GM21528 (cell line): ENCODE results near the gene GPC5.

Experiments
- ATAC-seq: cut with Tn5 transposase; IDR thresholded peaks from one replicate; pipeline ENCODE4 v1.9.1; 2021; ENCODE audit warnings: mild to moderate bottlenecking, moderate library complexity; ENCODE audit not compliant: unreplicated experiment, low FRiP score

The GPC5 gene

DNA sequence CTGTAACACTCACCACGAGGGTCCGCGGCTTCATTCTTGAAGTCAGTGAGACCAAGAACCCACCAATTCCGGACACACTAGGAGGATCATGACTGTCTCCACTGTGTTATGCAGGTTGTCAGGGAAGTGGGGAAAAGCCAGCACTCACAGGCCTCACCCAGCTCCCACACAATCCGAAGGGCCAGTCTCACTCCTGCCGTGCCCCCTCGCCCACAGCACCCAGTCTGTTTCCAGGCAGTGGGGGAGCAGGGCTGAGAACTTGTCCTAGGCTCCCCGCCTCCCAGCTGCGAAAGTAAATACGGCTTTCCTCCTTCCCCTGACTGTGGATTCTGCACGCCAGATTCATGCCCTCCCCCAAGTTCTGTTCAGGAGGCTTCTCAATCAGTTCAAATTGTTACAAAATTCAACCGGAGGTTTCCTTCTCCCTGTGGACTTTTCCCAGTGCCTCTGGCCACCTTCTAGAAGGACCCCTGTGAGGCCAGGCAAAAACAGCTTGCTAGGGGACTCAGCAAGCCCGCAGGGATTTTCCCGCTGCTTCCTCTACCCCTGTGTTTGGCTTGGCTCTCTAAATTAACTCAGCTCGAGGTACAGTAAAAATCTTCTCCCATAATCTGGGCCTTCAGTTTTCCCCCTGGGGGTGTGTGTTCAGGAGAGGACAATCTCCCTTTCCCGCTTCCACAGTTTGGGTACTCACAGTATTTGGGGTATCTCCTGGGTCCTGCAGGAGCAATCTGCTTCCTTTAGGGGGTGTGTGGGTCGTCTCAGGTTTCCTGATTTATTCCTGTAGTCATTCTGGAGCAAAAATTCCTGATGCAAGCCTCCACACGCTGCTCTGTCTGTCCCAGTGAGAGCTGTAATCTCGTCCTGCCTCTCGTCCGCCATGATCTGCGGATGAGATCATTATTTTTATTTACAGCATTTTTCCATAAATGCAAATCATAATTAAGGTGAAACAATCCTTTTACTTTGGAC lies 899.8 kb downstream of the GPC5 start:
- no peak for ATAC-seq

DNA sequence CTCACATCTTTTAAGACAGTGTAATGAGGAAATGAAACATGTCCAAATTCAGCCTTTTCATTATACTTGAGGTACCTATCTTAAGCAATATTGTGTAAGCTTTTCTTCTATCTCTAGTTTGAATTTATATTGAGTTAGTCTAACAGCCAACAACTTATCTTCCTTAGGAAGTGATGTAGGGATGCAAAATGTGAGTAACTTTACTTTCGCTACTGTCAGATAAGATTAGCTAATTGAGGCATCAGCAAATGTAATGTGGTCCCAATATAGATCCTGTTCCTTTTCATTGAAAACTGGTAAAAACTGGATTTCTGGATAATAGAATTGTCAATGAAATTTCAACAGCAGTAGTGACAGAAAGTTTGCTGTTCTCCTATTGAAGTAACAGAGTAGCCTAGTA lies 902.2 kb downstream of the GPC5 start:
- ATAC-seq = no peak

DNA sequence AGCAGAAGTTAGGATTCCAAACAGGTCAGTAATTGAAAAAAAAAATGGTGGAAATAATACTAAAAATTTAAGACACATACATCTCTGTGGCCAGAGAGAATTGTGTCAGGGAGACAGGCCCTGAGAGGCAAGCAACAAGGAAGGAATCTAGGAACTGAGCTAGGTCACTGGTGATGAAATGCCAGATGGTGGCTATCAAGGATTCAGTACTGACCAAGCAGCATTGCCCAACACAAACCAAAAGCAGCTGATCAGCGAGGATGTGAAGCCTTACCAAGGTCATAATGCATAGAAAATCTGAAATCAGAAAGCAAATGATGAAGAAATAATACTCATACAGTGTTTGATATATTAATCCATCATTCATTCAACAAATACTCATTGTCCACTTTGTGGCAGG lies 905.0 kb downstream of the GPC5 start:
- ATAC-seq = no peak

DNA sequence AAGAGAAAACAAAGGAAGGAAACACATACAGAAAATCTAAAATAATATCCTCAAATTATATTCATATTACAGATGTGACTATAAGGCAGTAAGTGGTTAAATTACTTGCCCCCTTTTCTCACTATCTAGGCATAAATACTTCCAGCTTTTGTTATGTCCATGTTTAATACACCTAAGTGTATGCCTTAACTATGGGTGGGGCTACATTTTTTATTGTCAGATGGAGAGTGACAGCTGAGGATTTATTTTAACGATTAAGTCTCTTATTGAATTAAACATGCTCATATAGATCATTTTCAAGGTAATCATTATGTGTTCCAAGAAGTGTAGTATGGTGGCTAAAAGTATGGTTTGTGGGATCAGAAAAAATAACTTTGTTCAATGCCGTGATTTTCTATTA lies 909.3 kb downstream of the GPC5 start:
- no peak for ATAC-seq

DNA sequence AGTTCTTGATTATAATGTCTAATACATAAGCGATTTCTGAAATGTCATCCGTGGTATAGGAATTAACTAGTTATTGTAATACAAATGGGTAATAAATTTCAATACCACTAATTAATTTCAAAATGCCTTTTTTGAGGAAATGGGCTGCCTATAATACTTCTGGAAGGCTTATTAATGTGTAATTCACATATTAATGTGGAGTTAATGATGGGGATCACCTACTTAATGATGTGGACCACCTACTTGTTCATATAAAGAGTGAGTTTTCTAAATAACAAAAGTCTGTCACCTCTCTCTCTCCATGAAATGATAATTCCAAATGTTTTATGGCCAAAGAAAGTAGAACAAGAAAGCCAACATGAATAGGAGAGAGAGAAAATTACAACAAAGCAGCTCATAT lies 914.4 kb downstream of the GPC5 start:
- no peak for ATAC-seq

DNA sequence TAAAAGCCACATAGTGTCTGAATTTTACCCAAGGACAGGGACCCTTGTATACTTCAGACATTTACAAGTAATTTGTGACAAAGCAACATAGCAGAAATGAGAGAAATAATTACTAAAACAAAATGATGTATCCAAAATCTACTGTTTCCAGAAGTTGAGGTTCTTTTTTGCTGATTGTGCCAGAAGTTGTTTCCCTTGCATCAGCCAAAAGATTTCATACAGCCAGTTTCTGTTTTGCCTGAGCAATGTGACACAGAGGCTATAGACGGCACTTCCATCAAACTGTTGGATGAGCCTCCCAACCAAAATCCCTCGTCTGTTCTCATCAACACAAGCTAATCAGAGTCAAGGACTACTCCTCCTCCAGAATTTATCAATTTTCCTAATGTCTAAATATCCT lies 915.0 kb downstream of the GPC5 start:
- ATAC-seq = no peak

DNA sequence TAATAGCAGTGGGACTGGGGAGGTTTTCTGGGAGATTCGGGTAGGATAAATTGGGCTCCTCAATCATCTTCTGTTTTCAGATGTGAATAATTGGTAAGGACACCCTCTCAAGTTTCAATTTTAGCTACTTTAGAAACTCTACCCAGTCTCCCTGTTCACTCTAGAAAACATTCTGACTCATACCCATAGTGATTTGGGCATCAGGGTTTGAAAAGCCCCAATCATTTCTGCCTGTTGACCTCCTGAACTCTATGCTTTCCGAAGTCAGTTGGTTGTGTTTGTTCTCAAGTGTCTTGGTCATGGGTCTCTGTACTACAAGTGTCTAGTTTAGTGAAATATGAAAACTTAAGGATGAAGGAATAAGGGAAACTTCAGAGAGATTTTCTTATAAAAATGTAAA lies 916.8 kb downstream of the GPC5 start:
- ATAC-seq = no peak

DNA sequence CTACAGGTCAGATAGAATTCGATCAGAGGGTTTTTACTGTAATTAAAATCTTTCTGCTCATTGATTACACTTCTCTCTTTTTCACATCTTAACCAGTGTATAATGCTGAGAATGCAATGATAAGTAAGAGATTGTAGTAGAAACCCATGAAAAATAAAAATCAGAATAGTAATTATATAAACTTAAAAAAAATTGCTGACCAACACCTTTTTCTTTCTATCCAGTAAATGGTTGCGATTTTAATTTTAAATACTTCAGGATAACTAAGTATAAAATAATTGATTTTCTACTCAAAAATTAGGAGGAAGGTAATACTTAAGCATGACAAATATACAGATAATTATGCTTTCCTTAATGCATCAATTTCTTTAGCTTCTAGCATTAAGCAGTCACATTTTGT lies 917.6 kb downstream of the GPC5 start:
- no peak for ATAC-seq

DNA sequence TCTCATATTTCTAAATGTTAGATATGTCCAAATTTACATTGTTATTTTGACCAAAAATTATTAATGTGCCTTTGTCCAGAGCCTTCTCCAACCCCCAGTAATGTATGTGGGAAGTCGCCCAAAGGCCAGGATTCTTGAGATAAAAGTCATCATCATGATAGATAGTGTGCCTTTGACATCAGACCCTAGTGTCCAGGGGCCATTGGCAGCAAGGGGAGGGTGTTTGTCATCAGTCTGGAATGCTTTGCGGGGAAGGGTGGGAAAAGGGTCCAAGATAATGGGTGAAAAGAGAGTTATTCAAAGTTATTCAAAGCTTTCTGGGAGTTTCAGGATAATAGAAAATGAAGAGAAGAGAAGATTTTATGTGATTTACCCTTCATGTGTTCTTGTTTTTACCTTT lies 918.6 kb downstream of the GPC5 start:
- ATAC-seq = no peak

DNA sequence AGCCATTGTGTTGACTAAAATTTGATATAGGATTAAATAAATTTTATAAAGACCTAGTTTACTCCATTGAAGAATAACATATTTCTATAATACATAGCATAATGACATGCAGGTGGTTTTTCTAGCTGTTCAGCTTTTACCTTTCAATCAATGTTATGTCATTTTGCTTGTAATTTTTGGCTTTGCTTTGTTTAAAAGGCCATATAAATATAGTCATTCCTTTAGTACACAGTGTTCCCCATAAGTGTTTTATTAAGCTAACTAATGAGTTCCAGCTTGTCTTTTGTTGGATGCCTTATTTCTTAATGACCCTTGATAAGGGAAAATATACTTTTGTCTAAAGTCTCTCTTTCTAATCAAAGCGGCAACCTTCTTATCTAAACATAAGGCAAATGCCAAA lies 921.9 kb downstream of the GPC5 start:
- no peak for ATAC-seq

DNA sequence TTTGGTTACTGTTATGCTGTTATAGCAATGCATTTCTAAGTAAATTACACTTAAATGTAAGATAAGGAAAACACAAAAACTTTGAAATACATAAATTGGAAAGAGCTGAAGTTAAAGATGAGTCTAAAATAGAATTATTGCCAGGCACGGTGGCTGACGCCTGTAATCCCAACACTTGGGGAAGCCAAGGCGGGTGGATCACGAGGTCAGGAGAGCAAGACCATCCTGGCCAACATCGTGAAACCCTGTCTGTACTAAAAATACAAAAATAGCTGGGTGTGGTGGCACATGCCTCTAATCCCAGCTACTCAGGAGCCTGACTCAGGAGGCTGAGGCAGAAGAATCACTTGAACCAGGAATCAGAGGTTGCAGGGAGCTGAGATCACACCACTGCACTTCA lies 922.8 kb downstream of the GPC5 start:
- ATAC-seq = no peak

DNA sequence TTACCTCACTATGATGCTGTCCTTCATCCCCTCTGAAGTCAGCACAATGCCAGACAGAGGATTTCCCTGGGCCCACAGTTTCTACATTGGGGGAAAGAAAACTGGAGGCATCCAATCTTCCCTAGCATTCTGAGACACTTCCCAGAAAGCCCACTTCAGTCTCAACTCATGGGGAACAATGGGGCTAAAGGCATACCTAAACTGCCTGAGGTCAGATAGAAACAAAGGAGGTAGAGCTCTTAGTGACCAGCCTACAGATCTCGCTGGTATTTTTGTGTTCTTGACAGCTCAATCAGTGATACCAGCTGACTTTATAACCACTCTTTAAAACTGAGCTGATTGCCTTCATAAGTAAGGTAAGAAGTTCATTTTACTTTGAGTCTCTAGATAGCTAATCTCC lies 947.2 kb downstream of the GPC5 start:
- ATAC-seq = no peak

DNA sequence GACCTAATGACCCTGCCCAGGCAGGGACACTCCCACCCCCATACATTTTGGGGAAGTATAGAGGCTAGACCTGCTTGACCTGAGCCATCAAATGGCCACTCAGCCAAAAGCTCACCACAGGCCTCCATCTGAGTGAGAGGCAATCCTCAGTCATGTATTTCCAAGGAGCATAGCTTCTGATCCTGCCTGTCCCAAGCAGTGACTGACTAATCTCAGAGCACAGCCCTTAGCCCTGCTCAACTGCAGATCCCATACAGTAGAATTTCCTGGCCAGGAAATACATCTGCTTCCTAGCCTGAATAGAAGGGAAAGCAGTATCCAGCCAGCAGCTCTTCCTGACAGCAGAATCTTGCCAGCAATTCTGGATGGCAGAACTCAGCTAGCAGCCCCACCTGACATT lies 947.6 kb downstream of the GPC5 start:
- no peak for ATAC-seq

DNA sequence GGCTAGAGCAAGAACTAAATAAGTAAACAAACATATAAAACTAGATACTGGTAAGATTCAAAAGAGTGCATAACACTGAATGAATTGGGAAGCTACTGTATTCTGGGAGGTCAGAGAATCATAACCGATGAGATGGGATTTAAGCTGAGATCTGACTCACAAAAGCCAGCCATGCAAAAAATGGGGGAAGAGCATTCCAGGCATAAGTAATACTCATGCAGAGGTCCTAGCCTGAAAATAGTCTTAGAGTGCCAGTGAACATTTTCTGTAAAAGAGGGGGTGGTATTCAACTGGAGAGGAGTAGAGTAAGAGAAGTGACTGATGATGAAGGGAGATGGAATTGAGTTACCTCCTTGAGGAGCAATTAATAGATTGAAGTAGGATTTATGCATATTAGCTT lies 956.2 kb downstream of the GPC5 start:
- ATAC-seq = no peak

DNA sequence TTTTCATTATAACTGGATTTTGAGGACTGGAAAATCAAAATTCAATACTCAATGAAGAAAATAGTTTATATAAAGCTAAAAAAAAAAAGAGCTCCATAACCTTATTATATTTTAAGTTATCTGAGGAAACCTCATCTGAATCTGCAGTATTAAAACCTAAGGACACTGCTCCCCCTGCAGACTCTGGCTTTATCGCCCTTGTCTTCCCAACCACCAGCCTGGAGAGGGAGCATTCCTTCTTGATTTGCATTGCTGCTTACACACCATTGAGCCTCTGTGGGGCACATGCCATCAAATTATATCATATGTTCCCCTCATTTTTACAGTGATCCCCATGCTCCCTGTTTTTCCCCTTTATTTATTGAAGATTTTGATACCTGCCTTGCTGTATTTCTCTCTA lies 956.8 kb downstream of the GPC5 start:
- no peak for ATAC-seq

DNA sequence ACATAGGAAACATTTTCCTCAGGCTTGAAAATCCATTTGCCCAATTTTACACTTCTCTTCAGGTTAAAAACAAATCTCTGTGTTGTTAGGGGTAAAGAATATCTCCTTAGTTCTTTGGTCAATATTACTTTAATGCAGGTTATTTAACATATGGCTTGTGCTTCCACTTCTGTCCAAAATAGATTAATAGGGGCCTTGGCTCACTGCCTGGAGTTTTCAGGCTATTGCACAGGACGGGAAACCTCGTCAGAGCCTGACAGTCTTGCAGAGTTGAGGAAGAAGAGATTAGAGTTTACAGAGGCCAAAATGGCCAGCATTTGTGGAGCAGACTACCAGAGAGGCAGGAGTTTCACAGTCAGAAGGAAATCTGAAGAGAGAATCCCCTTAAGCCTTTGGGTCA lies 964.3 kb downstream of the GPC5 start:
- ATAC-seq = no peak

DNA sequence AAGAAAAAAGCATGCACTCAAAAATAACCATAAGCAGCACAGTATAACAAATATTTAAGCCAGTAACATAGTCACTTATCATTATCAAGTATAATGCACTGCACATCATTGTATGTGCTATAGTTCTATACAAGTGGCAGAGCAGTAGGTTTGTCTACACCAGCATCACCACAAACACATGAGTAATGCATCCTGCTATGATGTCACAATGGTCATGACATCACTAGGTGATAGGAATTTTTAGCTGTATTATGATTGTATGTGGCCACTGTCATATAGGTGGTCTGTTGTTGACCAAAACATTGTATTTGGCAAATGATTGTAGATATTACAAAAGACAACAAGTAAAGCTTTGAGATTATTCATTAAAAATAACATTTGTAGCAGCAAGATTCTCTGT lies 967.5 kb downstream of the GPC5 start:
- ATAC-seq = no peak

DNA sequence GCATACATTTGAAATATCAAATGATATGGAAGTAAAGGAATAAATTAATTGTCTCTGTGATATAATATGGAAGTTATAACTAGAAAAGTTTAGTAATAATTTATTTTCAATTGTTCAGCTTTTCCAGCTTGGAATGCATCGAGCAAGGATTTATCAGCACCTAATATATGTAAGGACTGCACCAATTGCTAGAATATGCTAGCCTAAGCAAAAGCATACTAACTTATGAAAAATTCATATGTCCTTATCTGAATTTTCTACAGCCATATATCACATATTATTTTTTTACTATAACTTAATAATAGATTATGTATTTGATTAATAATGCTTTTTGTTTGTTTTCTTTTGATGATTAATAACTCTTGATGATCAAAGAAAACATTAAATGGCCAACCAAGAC lies 979.0 kb downstream of the GPC5 start:
- ATAC-seq = no peak

DNA sequence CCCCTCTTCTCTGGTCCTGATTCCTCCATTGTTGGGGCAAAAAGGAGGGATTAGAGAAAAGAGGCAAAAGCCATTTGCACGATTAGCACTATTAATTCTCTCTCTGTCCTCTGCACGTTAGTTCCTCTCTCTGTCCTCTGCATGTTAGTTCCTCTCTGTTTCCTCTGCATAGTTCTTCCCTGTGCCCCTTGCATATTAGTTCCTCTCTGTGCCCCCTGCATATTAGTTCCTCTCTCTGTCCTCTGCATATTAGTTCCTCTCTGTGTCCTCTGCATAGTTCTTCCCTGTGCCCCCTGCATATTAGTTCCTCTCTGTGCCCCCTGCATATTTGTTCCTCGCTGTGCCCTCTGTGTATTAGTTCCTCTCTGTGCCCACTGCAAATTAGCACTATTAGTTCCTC lies 981.0 kb downstream of the GPC5 start:
- ATAC-seq = no peak

DNA sequence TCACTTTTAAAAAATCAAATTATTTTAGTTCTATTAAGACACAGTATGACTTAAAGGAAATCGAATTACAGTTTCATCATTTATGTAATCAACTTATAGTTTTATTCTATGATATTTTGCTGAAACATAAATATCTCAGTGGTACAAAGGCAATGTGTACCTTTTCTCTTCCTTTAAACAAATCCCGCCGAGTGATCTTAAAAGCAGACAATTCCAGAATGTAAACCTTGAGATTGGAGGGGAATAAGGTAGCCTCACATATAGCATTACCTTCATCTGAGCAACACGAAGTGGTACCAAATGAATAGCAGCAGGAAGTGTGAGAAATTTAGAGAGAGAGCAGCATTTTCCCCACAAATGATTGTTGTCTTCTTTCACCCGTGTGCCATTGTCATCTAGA lies 986.0 kb downstream of the GPC5 start:
- ATAC-seq = no peak

DNA sequence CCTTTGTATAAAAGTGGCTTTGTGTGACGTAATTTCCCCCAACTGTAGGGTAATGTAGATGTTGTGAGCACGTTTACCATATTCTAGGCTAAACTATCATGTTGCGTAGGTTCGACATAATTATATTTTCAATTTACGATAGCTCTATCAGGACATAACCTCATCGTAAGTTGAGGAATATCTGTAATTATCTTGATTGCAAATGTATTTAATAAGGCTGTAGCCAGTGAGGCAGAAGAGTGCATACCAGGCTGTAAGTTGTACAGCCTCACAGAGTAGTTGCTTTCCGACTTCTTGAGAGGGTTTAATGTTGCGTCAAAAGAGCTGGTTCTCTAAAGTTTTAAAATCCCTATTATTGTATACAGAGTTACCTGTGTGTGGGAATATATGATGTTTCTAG lies 988.8 kb downstream of the GPC5 start:
- ATAC-seq = no peak

DNA sequence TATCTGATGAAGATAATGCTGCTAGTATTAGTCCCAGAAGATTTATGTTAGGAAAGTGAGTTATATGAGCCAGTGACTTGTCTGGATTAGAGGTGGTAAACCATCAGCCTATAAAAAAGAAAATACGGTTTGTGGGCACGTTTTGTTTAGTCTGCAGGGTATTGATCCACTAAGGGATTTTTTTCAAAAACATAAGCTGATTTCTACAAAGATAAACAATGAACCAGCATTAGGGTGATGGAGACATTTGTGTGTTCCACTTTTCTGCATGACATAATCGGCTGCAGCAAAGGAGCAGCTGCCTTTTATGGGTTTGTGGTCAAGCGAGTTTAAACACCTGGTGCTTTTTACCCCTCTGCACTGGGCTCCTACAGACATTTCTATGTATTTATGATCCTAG lies 991.8 kb downstream of the GPC5 start:
- no peak for ATAC-seq

DNA sequence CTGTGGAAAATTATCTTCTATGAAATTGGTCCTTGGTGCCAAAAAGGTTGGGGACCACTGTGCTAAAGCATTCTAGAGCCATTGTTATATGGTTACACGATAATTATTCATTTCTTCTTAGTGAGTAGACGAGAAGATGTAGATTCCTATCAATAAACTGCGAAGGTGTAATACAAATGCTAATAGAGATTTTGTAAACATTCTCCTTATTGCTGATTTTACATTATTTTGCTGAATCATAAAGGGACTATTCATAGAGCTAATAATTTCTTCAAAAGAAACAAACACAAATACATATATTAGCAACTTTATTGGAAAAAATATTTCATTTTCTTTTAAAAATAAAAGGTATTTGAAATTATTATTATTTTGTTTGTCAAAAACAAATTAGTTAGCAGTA lies 1005.2 kb downstream of the GPC5 start:
- no peak for ATAC-seq
